AG09319 (cell line): ENCODE measurements around the gene GCK.
A peak's percentile ranks its signal among the peaks of the same experiment; 100 is the strongest.
"Not testable (repeated sequence)": the region's sequence is repeated elsewhere in the genome, so short reads cannot be mapped to it uniquely, and the experiment has no call there.

ENCODE experiments used
- DNase-seq: peaks from one replicate; pipeline ENCODE4 v3.0.0-alpha.2; 2010; ENCODE audit warnings: low read depth; ENCODE audit errors: extremely low read depth
- CTCF ChIP-seq: IDR thresholded peaks from 2 replicates; pipeline ENCODE4 v1.5.1; 2011; ENCODE audit warnings: low read depth, mild to moderate bottlenecking, inconsistent platforms, low read length, moderate library complexity

The GCK gene

GRCh38 chr7:44134943-44135628, 54.2 kb downstream of the GCK start:
- TF ChIP-seq CTCF = no peak
- no peak for DNase-seq

GRCh38 chr7:44133295-44133694, 55.9 kb downstream of the GCK start:
- no peak for TF ChIP-seq CTCF
- DNase-seq = no peak

- DNase-seq = no peak
- TF ChIP-seq CTCF = no peak
Measured at GRCh38 chr7:44132039-44132438, 57.2 kb downstream of the GCK start.

- peak; percentile 37 for TF ChIP-seq CTCF
- no peak for DNase-seq
Measured at GRCh38 chr7:44131173-44132029, 57.8 kb downstream of the GCK start.

- no peak for DNase-seq
- TF ChIP-seq CTCF = no peak
Measured at GRCh38 chr7:44128721-44129582, 60.3 kb downstream of the GCK start.

- no peak for TF ChIP-seq CTCF
- no peak for DNase-seq
Measured at GRCh38 chr7:44127161-44127560, 62.1 kb downstream of the GCK start.

- DNase-seq = not testable (repeated sequence)
Measured at GRCh38 chr7:44126574-44126973, 62.7 kb downstream of the GCK start.
